A549 (cell line): ENCODE data around the gene GNL1.

Experiments used
- CTCF ChIP-seq: fragments of >200 bp; sonication (Bioruptor Twin); formaldehyde crosslinking; IDR thresholded peaks from 3 replicates; pipeline ENCODE4 v1.5.1; 2016
- EP300 ChIP-seq, 2 experiments: fragments of >200 bp; sonication (Bioruptor Twin); formaldehyde crosslinking; IDR thresholded peaks; 2 replicates in 1 of 2; 3 replicates in 1 of 2; pipeline ENCODE4 v1.6.1; 2016 to 2017
- JUNB ChIP-seq: fragments of >200 bp; sonication (Bioruptor Twin); formaldehyde crosslinking; IDR thresholded peaks from 2 replicates; pipeline ENCODE4 v1.6.1; 2016

GRCh38 chr6:30515944-30516753 is 40.1 kb downstream of the GNL1 start:
- no peak for TF ChIP-seq CTCF
- no peak for TF ChIP-seq EP300 (IDR thresholded peaks at IDR 0.05)
- no peak for TF ChIP-seq JUNB
